Keratinocyte (primary cell): ENCODE results near the gene GSPT1.

ENCODE experiments used
- CTCF ChIP-seq, 3 experiments: IDR thresholded peaks in 1 of 3; conservative IDR thresholded peaks in 1 of 3; optimal IDR thresholded peaks in 1 of 3; 2 replicates in 2 of 3; 3 replicates in 1 of 3; pipeline versions ENCODE3 to v1.5.1; 2011; ENCODE audit warnings: low read length in 3 of 3, mild to moderate bottlenecking in 3 of 3, moderate library complexity in 2 of 3, control low read depth in 1 of 3, inconsistent platforms in 1 of 3; ENCODE audit not compliant: insufficient read depth in 2 of 3; ENCODE audit errors: extremely low read depth in 1 of 3
- EZH2 ChIP-seq: IDR thresholded peaks from one replicate; pipeline ENCODE4 v1.6.1; 2012; ENCODE audit warnings: inconsistent platforms, mild to moderate bottlenecking, low read length, moderate library complexity

GRCh38 chr16:11892761-11893160 is 23.0 kb downstream of the GSPT1 start:
- no peak for TF ChIP-seq CTCF (optimal IDR thresholded peaks at IDR 0.05 in 1 of 3, IDR thresholded peaks at IDR 0.05 in 1 of 3, conservative IDR thresholded peaks at IDR 0.05 in 1 of 3; ENCODE audit: extremely low read depth in 1 of 3, insufficient read depth in 2 of 3, low read length in 3 of 3)
- no peak for TF ChIP-seq EZH2
